Uterus (tissue), 2 donors: Measurements from ENCODE around the gene DOC2A.

Experiments used
- POLR2A ChIP-seq, 2 donors: fragments of 450-650 bp; IDR thresholded peaks; one replicate each; pipeline ENCODE4 v1.6.1; 2016; ENCODE audit warnings: antibody characterized with exemption in 2 of 2, mild to moderate bottlenecking in 1 of 2, moderate library complexity in 1 of 2
- TF ChIP-seq, protein P1 (sequence below), 4 experiments: fragments of 200-600 bp in 2 of 4; fragments of 450-650 bp in 2 of 4; sonication (generic) in 2 of 4; IDR thresholded peaks; one replicate each; pipeline ENCODE4 v1.5.1; 2016 to 2019; ENCODE audit warnings: antibody characterized with exemption in 4 of 4, mild to moderate bottlenecking in 2 of 4, moderate library complexity in 1 of 4

DNA sequence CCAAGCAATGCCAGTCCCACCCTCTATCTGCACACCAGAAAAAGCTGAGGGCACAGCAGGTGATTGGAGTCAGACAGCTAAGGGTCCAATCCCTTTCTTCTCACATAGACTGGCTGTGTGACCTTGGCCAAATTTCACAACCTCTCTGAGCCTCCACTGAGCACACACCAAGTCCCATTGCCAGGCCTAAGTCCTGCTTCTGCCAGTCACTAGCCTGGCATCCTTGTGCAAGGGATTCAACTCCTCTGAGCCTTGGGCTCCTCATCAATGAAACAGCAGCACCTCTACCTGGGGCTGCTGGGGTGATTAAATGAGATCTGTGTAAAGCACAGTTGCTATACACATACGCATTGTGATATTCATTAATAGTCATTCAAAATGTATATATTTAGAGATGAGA lies 35.8 kb upstream of the DOC2A start:
- TF ChIP-seq POLR2A (IDR thresholded peaks at IDR 0.05) = no peak
- TF ChIP-seq, protein P1, sequence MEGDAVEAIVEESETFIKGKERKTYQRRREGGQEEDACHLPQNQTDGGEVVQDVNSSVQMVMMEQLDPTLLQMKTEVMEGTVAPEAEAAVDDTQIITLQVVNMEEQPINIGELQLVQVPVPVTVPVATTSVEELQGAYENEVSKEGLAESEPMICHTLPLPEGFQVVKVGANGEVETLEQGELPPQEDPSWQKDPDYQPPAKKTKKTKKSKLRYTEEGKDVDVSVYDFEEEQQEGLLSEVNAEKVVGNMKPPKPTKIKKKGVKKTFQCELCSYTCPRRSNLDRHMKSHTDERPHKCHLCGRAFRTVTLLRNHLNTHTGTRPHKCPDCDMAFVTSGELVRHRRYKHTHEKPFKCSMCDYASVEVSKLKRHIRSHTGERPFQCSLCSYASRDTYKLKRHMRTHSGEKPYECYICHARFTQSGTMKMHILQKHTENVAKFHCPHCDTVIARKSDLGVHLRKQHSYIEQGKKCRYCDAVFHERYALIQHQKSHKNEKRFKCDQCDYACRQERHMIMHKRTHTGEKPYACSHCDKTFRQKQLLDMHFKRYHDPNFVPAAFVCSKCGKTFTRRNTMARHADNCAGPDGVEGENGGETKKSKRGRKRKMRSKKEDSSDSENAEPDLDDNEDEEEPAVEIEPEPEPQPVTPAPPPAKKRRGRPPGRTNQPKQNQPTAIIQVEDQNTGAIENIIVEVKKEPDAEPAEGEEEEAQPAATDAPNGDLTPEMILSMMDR (IDR thresholded peaks at IDR 0.05) = no peak
